Measurements from ENCODE around the gene INPP5J. TPM values are rescaled to one million over a fixed set of nuclear protein-coding genes. Genes with fewer than 3 reads are reported as not detected.

The INPP5J gene
- total RNA-seq, 1 experiment from 2014 or later: 6.2 TPM

DNA sequence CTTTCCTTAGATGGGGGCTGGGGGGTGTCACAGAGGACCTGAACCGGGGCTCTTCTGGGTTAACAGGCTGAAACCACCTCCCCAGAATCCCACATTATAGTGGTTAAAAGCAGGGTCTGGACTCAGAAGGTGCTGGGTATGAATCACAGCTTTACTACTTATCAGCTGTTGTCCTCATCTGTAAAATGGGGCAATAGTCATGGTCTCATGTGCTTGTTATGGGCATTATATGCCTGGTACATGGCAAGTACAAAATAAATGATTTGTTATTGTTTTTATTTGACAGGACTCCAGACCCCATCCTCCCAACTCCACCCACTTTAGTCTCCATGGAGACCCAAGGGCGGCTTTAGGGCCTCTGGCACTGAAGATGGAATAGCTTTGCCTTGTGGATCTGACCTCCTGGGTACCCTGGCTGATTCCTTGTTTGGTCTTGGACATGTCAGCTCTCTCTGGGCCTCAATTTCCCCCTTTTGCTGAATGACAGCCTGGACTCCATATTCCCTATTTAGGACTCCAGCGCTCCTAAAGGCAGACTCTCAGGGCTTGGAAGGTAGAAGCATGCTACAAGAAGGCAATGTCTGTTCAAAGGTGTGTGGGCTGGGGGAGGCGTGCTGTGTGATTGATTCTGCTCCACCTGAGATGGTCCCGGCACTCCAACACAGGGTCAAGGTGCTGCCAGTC lies 42.5 kb upstream of the INPP5J start:
- ChIA-PET CTCF (interaction anchor here (0.5 to 21.8 kb wide), 15 partner anchors 9 to 473 kb away, joined by 3 to 363 read pairs (median 5); partner anchors contain the start of genes MORC2, PLA2G3, SELENOM and TCN2), POLR2A (interaction anchor here (0.7 to 1.7 kb wide), 9 partner anchors 10 to 267 kb away, joined by 3 to 23 read pairs (median 3); partner anchors contain the start of genes MORC2, SELENOM and TUG1)
- H3K27me3 Mint-ChIP-seq (ENCODE audit: low read depth): peaks cover 11% of the 10 kb centered on the region
- H3K4me3 Mint-ChIP-seq: peak overlapping the region; percentile 79
- H3K4me1 Mint-ChIP-seq: peaks cover 40% of the 10 kb centered on the region
- TF ChIP-seq PRRX2 (CRISPR knock-in tag; IDR thresholded peaks at IDR 0.05): no peak
- 0 out of 2 replicates have a peak, but pooled peaks have one; percentile 44 for TF ChIP-seq ZBTB21 (CRISPR knock-in tag; IDR thresholded peaks at IDR 0.05; ENCODE audit: borderline replicate concordance)
- ATAC-seq (no peak), DNase-seq (ENCODE audit: low spot score) (no peak)
- H3K36me3 Mint-ChIP-seq: no peaks in the 10 kb centered on the region
- no peaks in the 10 kb centered on the region for H3K9me3 Mint-ChIP-seq
- peak overlapping the region; percentile 84; the same call in 1 of the 2 replicates for H3K27ac Mint-ChIP-seq

DNA sequence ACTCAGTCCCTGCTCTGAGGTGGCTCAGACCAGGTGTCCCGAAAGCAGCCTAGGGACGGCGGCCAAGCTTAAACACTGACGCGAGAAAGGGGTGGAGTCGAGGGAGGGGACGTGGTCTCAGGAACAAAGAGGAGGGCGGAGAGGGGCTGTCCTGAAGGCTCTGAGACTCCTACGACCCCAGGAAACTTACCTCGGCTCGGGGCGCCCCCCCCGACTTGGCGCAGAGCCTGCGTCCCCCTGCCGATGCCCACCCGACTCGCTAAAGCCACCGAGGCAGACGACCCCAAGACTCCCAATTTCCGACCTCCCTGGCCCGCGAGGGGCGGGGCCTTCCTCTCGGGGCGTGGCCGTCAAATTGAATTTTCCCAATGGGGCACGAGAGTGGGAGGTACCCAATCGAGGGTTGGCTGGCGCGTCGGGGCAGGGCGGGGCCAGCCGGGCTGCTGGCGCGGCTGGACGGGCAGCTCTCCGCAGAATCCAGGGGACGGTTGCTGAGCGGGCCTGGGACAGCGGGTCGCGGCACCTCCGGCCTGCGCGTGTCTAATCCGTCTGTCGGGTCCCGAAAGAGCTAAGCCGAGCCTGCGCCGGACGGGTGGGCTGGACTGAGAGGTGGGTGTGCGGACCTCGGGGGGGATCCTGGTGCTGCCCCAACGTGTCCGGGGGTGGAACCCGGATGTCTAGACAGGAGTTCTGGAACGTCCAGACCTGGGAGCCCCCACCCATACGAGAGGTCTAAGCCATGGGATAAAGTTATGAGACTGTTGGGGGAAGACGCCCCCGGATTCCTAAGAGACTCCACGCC lies 41.7 kb upstream of the INPP5J start, which contains the start of gene SMTN:
TSS of gene SMTN (plus strand) at position 471 of the 802 bp plus-strand sequence. CDS start 1,941 bp downstream, outside the sequence.
- ATAC-seq (peak; percentile 72), DNase-seq (ENCODE audit: low spot score) (peak; percentile 95)
- CTCF ChIA-PET: interaction anchor here (0.5 to 21.8 kb wide), 18 partner anchors 8 to 474 kb away, joined by 3 to 363 read pairs (median 5); partner anchors contain the start of genes MORC2, PLA2G3, SELENOM and TCN2
- POLR2A ChIA-PET: interaction anchor here (0.7 to 1.7 kb wide), 10 partner anchors 10 to 266 kb away, joined by 3 to 23 read pairs (median 3); partner anchors contain the start of genes MORC2, SELENOM and TUG1
- H3K27me3 Mint-ChIP-seq (ENCODE audit: low read depth): peaks cover 11% of the 10 kb centered on the region
- H3K27ac Mint-ChIP-seq: peak within 1 kb of the TSS; percentile 84
- no peaks in the 10 kb centered on the region for H3K36me3 Mint-ChIP-seq
- peaks cover 40% of the 10 kb centered on the region for H3K4me1 Mint-ChIP-seq
- no peaks in the 10 kb centered on the region for H3K9me3 Mint-ChIP-seq
- peak within 1 kb of the TSS; percentile 79 for H3K4me3 Mint-ChIP-seq
- TF ChIP-seq, protein P1, sequence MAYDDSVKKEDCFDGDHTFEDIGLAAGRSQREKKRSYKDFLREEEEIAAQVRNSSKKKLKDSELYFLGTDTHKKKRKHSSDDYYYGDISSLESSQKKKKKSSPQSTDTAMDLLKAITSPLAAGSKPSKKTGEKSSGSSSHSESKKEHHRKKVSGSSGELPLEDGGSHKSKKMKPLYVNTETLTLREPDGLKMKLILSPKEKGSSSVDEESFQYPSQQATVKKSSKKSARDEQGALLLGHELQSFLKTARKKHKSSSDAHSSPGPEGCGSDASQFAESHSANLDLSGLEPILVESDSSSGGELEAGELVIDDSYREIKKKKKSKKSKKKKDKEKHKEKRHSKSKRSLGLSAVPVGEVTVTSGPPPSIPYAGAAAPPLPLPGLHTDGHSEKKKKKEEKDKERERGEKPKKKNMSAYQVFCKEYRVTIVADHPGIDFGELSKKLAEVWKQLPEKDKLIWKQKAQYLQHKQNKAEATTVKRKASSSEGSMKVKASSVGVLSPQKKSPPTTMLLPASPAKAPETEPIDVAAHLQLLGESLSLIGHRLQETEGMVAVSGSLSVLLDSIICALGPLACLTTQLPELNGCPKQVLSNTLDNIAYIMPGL (CRISPR knock-in tag; IDR thresholded peaks at IDR 0.05): no peak
- TF ChIP-seq, protein P2, sequence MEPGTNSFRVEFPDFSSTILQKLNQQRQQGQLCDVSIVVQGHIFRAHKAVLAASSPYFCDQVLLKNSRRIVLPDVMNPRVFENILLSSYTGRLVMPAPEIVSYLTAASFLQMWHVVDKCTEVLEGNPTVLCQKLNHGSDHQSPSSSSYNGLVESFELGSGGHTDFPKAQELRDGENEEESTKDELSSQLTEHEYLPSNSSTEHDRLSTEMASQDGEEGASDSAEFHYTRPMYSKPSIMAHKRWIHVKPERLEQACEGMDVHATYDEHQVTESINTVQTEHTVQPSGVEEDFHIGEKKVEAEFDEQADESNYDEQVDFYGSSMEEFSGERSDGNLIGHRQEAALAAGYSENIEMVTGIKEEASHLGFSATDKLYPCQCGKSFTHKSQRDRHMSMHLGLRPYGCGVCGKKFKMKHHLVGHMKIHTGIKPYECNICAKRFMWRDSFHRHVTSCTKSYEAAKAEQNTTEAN (CRISPR knock-in tag; IDR thresholded peaks at IDR 0.05): 0 out of 2 replicates have a peak, but pooled peaks have one; percentile 67
- TF ChIP-seq NFYB (CRISPR knock-in tag; conservative IDR thresholded peaks at IDR 0.05; ENCODE audit: low read depth): peak; percentile 48
- TF ChIP-seq TCF7 (CRISPR knock-in tag; IDR thresholded peaks at IDR 0.05; ENCODE audit: low read depth): 0 out of 2 replicates have a peak, but pooled peaks have one; percentile 26
- no peak for TF ChIP-seq ZNF317 (CRISPR knock-in tag; IDR thresholded peaks at IDR 0.05; ENCODE audit: borderline replicate concordance, low read depth)
- peak; percentile 33; the same call in 1 of the 2 replicates for TF ChIP-seq FOXP1 (CRISPR knock-in tag; IDR thresholded peaks at IDR 0.05; ENCODE audit: borderline replicate concordance)
- TF ChIP-seq, protein P3, sequence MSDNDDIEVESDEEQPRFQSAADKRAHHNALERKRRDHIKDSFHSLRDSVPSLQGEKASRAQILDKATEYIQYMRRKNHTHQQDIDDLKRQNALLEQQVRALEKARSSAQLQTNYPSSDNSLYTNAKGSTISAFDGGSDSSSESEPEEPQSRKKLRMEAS (CRISPR knock-in tag; IDR thresholded peaks at IDR 0.05): peak; percentile 45; the same call in 1 of the 2 replicates
- TF ChIP-seq, protein P4, sequence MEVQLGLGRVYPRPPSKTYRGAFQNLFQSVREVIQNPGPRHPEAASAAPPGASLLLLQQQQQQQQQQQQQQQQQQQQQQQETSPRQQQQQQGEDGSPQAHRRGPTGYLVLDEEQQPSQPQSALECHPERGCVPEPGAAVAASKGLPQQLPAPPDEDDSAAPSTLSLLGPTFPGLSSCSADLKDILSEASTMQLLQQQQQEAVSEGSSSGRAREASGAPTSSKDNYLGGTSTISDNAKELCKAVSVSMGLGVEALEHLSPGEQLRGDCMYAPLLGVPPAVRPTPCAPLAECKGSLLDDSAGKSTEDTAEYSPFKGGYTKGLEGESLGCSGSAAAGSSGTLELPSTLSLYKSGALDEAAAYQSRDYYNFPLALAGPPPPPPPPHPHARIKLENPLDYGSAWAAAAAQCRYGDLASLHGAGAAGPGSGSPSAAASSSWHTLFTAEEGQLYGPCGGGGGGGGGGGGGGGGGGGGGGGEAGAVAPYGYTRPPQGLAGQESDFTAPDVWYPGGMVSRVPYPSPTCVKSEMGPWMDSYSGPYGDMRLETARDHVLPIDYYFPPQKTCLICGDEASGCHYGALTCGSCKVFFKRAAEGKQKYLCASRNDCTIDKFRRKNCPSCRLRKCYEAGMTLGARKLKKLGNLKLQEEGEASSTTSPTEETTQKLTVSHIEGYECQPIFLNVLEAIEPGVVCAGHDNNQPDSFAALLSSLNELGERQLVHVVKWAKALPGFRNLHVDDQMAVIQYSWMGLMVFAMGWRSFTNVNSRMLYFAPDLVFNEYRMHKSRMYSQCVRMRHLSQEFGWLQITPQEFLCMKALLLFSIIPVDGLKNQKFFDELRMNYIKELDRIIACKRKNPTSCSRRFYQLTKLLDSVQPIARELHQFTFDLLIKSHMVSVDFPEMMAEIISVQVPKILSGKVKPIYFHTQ (CRISPR knock-in tag; IDR thresholded peaks at IDR 0.05): no peak
- peak; percentile 21; the same call in 1 of the 2 replicates for TF ChIP-seq TEAD1 (CRISPR knock-in tag; IDR thresholded peaks at IDR 0.05)
- TF ChIP-seq, protein P5, sequence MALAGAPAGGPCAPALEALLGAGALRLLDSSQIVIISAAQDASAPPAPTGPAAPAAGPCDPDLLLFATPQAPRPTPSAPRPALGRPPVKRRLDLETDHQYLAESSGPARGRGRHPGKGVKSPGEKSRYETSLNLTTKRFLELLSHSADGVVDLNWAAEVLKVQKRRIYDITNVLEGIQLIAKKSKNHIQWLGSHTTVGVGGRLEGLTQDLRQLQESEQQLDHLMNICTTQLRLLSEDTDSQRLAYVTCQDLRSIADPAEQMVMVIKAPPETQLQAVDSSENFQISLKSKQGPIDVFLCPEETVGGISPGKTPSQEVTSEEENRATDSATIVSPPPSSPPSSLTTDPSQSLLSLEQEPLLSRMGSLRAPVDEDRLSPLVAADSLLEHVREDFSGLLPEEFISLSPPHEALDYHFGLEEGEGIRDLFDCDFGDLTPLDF (CRISPR knock-in tag; IDR thresholded peaks at IDR 0.05): no peak
- 0 out of 2 replicates have a peak, but pooled peaks have one; percentile 50 for TF ChIP-seq CREB1 (CRISPR knock-in tag; IDR thresholded peaks at IDR 0.05)
- TF ChIP-seq, protein P6, sequence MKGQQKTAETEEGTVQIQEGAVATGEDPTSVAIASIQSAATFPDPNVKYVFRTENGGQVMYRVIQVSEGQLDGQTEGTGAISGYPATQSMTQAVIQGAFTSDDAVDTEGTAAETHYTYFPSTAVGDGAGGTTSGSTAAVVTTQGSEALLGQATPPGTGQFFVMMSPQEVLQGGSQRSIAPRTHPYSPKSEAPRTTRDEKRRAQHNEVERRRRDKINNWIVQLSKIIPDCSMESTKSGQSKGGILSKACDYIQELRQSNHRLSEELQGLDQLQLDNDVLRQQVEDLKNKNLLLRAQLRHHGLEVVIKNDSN (CRISPR knock-in tag; IDR thresholded peaks at IDR 0.05): no peak
- 0 out of 2 replicates have a peak, but pooled peaks have one; percentile 15 for TF ChIP-seq GABPB1 (CRISPR knock-in tag; IDR thresholded peaks at IDR 0.05)
- no peak for TF ChIP-seq ZNF263 (CRISPR knock-in tag; IDR thresholded peaks at IDR 0.05; ENCODE audit: low read depth)
- TF ChIP-seq TP53 (CRISPR knock-in tag; IDR thresholded peaks at IDR 0.05): no peak
- 0 out of 2 replicates have a peak, but pooled peaks have one; percentile 40 for TF ChIP-seq PRRX2 (CRISPR knock-in tag; IDR thresholded peaks at IDR 0.05)
- TF ChIP-seq FOXJ3 (CRISPR knock-in tag; IDR thresholded peaks at IDR 0.05; ENCODE audit: borderline replicate concordance): no peak
- TF ChIP-seq SOX15 (CRISPR knock-in tag; IDR thresholded peaks at IDR 0.05): no peak
- TF ChIP-seq MYBL2 (CRISPR knock-in tag; IDR thresholded peaks at IDR 0.05): peak; percentile 81; the same call in 1 of the 2 replicates
- TF ChIP-seq GTF2I (CRISPR knock-in tag; conservative IDR thresholded peaks at IDR 0.05): no peak
- no peak for TF ChIP-seq NR1H2 (CRISPR knock-in tag; IDR thresholded peaks at IDR 0.05)
- TF ChIP-seq CREM (CRISPR knock-in tag; IDR thresholded peaks at IDR 0.05): 0 out of 2 replicates have a peak, but pooled peaks have one; percentile 24

Data from WTC11 (cell line).